ENCODE data around the gene MGAT3.

MGAT3 gene

GRCh38 chr22:39453765-39454378 lies 2.9 kb upstream of the MGAT3 start:
- no peak for DNase-seq

GRCh38 chr22:39454385-39454871 lies 2.4 kb upstream of the MGAT3 start:
- DNase-seq: no peak

DNA sequence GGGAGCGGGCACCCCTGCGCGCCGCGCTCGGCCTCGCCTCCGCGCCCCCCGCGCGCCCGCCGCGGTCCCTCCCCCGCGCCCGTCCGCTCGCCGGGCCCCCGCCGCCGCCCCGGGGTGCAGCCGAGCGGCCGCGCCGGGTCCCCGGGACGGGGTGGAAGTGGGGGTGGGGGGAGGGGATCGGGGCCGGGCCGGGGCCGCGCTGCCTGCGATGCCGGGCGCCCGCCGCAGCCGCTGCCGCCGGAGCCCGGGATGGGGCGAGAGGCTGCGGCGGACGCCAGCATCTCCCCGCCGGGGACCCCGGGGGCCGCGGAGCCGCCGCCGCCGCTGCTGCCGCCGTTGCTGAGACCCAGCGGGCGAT lies 365 bp downstream of the MGAT3 start:
- no peak for DNase-seq

GRCh38 chr22:39457556-39458443 lies 988 bp downstream of the MGAT3 start:
- DNase-seq: no peak

DNA sequence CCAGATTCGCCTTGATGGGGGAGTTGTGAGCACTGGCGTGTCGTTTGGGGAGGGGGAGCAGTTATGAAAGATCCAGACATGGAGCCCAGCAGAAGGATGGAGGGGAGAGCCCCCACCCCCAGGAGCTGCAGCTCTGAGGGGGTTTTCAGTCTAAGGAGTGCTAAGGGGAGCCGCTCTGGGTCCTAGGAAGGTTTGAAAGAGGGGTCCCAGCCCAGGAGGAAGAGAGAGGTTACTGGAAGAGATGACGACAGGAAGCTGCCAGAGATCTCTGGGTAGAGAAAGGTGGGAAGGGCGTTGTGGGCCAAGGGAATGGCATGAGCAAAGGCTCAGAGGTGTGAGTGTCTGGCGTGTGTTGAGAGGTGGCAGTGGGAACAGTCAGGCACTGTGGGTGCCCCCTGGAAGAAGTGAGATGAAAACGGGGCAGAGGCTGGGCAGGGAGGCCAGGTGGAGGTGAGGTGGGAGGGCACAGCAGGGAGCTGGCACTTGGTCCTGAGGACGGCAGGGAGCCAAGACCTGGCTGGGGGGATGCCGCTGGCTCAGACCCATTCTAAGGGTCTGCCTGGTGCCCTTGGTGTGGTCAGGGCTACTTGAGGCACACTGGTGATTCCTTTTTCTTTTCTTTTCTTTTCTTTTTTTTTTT lies 1.8 kb downstream of the MGAT3 start:
- no peak for DNase-seq

- no peak for DNase-seq
Observed at GRCh38 chr22:39459681-39460080, 2.9 kb downstream of the MGAT3 start.

DNA sequence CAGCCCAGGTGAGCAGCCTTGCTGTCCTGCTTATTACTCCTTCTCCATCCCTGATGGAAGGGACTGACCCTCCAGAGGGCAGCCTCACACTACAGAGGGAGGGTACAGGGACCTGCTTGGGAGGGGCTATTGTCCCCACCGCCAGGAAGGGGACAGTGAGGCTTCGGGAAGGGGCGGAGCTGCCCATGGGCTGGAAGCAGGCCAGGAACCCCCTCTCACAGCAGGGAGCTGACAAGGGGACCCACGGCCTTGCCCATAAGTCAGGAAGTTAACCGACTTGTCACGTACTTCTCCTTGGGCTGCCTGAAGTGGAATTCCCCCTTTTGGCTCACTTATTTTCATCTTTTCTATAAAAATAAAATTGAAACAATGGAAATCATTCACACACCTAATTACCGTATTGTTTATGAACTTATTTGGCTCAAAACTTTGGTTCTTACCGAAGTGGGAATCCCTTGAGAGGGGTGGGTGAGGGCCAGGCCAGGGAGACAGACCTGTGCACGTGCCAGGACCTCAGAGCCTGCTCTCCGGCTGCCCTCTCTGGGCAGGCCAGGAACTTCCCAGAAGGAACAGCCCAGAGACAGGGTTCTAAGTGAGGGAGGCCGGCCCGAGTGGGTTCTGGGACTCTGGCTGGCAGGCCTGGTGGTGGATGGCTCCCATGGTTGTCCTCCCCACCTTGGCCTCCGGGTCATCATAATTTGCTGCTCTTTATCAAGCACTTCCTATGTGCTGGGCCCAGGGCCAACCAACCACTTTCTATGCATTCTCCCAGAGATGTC lies 5.8 kb downstream of the MGAT3 start:
- DNase-seq: no peak

GRCh38 chr22:39463277-39463676 lies 6.5 kb downstream of the MGAT3 start:
- DNase-seq: no peak

GRCh38 chr22:39463931-39464390 lies 7.1 kb downstream of the MGAT3 start:
- no peak for DNase-seq

GRCh38 chr22:39466228-39467006 lies 9.6 kb downstream of the MGAT3 start:
- DNase-seq: no peak

- DNase-seq: no peak
Observed at GRCh38 chr22:39467390-39467895, 10.6 kb downstream of the MGAT3 start.

DNA sequence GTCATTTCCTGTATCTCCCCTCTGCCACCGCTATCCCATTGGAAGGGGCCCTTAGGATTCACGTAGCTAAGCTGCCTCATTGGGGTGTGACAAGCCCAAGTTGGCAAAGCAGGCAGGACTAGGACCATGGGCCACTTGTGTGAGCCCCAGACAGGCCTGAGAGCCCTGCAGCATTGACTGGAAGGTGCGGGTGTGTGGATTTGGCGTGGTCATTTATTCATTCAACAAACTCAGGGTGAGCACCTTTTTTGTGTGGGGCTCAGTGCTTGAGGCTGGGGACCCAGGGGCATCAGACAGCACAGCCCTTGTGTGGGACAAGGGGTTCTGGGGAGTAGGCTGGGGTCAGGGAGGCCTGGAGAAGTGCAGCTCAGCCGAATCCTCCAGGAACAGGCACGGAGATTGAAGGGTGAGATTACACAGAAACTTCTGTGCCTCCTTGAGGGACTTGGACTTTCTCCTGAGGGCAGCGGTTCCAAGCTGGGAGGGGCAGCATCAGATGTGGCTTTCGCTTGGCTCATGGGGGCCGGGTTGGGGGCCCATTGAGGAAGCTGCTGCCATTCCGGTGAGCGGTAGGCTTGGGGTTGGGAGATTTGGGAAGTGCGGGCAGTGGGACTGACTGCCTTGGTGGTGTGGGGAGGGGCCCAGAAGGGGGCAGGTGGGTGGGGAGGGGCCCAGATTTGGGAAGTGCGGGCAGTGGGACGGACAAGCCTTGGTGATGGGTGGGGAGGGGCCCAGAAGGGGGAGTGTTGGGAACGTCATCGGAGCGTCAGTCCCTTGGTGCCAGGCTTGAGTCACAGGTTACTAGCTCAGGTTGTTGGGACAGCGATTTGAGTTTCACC lies 11.9 kb downstream of the MGAT3 start:
- no peak for DNase-seq

DNA sequence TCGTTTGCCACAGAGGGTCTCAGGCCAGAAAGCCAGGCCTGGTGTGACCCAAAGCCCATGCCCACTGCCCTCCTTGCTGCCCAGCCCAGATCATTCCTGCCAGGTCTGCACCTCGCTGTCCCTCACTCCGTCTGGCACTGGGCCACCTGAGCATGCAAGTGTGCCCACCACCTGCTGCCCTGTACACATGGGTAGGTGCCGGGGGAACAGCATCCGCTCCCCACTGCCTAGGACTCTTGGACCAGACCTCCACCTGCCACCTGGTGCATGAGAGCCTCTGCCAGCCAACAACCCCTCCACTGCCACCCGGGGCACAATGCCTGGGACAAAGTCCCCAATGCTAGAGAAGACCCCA lies 12.5 kb downstream of the MGAT3 start:
- no peak for DNase-seq

DNA sequence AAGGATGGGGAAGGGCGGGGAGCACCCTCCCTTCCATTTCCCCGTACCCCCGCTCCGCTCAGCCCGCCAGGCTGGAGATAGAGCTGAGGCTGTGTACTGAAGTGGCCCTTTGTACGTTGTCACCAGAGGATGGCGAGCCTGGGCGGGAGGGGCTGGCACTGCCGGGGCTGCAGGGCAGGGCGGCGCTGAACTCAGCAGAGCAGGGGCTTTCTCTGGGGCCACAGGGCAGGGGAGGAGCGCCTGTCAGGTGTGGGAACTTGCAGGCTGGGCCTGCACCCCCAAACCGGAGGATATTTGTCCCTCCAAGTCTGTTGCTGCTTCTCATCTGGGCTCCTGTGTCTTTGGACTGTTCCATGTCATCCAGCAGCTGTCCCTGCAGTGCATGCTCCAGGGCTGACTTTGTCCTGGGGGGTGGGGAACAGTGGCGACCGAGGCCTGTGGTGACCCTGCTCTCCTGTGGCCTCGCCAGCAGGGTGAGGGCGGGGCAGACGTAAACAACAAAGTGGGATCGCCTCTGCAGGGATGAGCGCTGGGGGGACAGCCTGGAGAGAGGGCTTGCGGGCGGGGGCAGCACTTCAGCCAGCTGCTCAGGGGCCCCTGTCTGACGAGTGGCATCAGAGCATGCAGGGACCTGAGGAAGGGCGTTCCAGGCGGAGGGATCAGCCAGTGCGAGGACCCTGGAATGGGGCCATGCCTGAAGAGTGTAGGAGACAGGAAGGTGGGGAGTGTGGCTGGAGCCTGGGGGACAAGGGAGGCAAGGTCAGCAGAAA lies 13.1 kb downstream of the MGAT3 start:
- DNase-seq: no peak

DNA sequence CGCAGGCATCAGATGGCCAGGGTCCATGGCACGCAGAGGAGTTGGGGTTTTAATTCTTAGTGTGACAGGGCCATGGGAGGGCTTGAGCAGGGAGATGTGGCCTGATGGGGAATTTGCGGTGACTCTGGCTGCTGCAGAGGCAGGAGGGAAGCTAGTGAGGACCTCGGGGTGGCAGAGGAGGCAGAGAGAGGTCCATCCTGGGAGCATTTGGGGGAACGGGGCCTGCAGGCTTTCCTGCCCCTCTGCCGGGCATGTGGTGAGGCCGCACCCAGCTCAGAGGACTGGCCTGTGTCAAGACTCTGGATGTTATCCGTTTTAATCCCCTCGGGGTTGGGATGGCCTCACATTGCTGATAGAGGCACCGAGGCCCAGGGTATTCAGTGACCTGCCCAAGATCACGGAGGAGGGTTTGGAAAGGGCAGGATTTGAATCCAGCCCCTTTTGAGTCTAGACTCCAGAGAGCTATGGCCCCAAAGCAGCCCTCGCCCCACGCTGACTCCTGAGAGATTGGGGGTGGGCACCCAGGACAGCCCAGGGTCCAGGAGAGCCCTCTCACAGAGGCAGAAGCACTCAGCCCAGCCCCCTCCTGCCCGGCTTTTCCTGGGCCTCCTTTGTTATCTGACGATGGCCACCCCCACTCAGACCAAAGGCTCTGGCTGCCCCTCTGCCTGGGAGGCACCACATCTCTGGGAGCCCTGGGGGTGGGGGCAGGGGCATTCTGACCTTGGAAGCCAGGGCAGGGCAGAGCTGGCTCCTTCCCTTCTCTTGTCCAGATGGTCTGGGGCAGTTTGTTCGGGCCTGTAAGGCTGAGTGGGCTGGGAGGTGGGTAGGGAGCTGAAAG lies 13.9 kb downstream of the MGAT3 start:
- DNase-seq: no peak

DNA sequence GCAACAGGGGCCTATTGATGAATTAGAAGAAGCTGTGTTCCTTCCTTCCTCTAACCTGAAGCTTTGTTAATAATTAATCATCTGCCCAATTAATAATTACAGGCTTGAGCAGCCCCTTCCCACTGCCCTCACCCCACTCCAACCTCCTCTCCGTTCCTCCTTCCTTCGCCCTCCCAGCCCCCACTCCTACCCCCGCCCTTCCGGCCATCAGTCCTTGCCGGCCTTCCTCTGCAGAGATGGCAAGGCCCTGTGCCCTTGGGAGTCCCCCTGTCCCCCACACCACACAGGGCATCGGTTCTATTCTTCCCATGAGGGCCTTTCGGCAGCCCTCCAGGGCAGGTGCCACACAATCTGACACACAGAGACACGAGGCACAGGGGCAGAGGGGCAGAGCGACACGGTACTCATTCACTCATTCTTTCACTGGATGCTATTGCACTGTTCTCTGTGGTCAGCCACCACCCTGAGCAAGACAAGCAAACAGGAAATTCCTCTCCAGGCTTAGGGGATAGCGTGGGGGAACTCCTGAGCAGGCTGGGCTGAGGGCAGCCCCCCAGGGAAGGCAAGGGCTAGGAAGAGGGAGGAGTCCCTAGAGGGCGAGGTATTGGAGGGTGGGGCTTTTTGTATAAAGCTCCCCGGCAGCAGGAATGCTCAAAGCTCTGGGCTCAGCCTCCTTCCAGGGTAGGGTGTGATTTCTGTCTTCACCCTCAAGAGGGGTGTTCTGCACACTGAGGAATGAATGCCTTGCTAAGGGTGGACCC lies 14.7 kb downstream of the MGAT3 start:
- DNase-seq: no peak

- DNase-seq: no peak
Observed at GRCh38 chr22:39472570-39473556, 16.1 kb downstream of the MGAT3 start.

Data from NCI-H1048 (cell line).